GM18873 (cell line): ENCODE data around the gene LRRTM4.

ENCODE experiments used
- ATAC-seq: cut with Tn5 transposase; IDR thresholded peaks from one replicate; pipeline ENCODE4 v1.9.1; 2021; ENCODE audit warnings: mild to moderate bottlenecking, moderate library complexity, moderate number of reproducible peaks; ENCODE audit not compliant: unreplicated experiment, low FRiP score

The LRRTM4 gene

GRCh38 chr2:77479395-77479794, 42.8 kb downstream of the LRRTM4 start:
- no peak for ATAC-seq

DNA sequence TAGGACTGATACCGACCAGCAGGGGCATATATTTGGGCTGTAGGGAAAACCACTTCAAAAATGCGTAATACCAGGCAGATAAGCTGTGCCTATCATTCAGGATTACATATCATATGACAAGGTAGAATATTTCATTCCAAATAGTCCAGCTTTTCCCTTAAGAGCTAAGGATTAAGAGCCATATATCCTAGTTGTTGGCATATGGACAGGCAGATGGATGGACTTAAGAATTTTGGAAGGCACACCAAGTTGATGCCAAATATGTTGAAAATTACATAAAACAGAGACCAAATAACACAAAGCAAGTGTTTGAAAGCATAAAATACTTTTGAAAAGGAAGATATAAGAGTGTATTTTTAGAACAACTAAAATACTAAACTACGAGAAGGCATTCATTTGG, 52.1 kb downstream of the LRRTM4 start:
- no peak for ATAC-seq

GRCh38 chr2:77469106-77469505, 53.1 kb downstream of the LRRTM4 start:
- no peak for ATAC-seq

DNA sequence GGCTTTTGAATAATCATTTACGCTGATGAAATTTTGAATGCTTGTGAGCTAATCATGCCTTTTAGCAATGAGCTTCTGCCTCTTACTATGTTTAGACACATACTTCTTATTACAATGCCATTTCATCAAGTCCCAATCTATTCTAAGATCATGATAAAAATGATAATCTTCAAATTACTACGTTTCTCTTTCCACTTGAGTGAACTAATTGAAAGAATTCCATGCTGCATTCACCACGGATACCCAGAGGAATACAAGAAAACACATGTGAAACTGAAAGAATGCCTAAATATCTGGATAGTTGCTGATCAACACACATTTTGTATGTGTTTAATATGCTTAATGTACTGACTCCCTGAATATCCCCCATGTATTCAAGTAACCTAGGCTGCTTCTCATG, 62.3 kb downstream of the LRRTM4 start:
- no peak for ATAC-seq

GRCh38 chr2:77458216-77458615, 64.0 kb downstream of the LRRTM4 start:
- ATAC-seq, result no peak

- no peak for ATAC-seq
Observed at GRCh38 chr2:77457665-77458064, 64.5 kb downstream of the LRRTM4 start.

DNA sequence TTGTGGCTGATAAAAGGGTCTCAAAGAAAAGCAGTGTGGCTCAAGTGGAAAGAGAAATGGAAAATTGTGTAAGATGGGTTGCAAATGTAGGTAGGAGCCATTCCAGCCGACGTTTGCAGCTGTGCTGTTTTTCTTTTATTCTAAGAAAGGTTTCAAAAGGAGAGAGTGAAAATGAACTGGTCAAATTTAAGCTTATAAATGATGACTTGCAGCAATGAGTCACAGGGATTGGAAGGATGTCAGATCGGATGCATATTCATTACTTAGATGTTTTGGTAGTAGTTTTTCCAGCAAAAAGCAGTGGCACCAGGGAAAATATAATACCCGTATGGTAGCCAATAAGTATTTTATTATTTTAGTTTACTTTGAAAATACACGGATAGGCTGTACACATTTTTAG, 79.1 kb downstream of the LRRTM4 start:
- ATAC-seq, result no peak

GRCh38 chr2:77434880-77435279, 87.3 kb downstream of the LRRTM4 start:
- no peak for ATAC-seq

DNA sequence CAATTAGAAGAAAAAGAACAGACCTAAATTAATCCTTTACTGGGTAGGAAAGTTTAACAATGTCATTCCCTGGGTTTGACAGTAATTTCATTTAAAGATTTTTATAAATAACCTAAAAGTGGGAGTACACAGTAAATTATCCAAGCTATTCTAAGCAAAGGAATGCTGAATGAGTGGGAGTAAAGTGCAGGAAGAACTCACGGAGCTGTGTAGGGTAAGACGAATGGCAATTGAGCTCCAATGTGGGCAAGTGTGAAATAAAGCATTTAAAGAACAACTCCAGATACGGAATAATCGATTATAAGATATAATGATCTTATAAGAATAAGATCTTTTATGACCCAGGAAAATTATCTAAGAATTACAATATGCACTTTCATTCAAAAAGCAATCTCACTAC, 93.2 kb downstream of the LRRTM4 start:
- no peak for ATAC-seq

GRCh38 chr2:77421971-77422370, 100.2 kb downstream of the LRRTM4 start:
- no peak for ATAC-seq

- ATAC-seq, result no peak
Observed at GRCh38 chr2:77418537-77418936, 103.6 kb downstream of the LRRTM4 start.

DNA sequence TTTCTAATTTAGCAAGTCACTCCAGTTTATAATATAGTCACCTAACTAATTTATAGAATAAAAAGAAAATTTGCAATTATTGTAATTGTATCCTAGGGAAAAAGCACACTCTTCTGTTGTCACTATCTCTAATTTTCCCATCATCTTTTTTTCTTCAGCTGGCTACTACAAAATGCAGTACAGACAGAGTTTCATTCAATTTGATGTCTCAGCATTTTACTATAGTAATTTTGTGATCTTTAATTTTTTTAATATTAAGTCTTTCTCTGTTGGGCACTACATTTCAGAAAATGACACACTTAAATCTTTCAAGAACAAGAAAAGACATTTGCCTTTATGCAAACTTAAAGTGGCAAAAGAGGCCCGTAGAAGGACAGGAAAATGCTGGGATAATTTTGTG, 118.0 kb downstream of the LRRTM4 start:
- ATAC-seq, result no peak

- ATAC-seq, result no peak
Observed at GRCh38 chr2:77398970-77399600, 123.1 kb downstream of the LRRTM4 start.

DNA sequence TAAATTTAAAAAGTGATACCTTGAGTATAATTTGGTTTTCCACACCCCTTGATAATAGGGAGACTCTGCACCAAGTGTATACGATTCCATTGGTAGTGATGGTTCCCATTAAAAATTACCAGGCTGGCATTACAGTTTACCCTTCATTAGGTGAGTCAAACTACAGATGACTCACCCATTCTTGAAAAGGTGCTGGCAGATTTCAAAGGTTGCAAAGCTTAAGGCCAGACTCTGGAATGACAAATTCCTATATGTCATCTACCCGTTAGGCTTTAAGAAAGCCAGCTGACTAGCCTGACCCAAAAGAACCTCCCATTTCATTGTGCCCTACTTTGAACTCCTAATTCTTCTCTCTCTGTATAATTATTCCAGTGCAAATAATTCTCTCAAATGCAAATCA, 124.4 kb downstream of the LRRTM4 start:
- ATAC-seq, result no peak

DNA sequence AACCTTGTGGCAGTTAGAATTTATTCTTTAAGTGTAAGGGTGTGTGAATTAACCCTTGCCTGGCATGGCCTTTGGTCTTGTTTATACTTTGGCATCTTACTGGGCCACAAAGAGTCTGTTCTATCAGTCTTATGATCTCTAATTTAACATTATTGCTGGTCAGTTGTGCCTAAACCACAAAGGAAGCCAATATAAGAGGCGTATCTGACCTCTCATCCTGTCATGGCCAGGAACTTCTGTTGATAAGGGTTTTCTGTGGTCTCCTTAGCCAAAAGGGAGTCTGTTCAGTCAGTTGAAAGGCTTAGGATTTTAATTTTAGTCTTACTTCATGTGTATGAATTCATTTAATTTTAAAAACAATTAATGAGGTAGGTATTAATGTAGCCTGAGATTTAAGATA, 127.2 kb downstream of the LRRTM4 start:
- ATAC-seq, result no peak

GRCh38 chr2:77391119-77391518, 131.1 kb downstream of the LRRTM4 start:
- ATAC-seq, result no peak

DNA sequence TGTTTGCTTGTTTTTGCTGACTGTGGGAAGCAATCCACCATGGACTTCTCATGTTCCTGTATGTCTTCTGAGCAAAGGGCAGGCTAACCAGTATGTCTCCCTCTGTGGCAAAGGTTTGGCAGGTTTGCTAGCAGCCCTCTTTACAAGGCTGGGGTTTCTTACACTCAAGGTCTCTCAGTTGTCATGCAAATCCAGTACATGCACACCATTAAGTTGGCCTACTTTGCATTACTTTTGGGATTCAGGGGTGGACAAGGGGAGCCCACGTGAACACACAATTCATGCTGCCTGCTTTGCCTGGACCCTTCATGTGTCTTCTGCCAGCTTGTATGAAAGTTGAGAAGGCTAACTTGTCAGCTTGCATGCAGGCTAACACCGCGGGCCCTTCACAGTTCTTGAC, 134.9 kb downstream of the LRRTM4 start:
- ATAC-seq, result no peak

- no peak for ATAC-seq
Observed at GRCh38 chr2:77372636-77373035, 149.5 kb downstream of the LRRTM4 start.

DNA sequence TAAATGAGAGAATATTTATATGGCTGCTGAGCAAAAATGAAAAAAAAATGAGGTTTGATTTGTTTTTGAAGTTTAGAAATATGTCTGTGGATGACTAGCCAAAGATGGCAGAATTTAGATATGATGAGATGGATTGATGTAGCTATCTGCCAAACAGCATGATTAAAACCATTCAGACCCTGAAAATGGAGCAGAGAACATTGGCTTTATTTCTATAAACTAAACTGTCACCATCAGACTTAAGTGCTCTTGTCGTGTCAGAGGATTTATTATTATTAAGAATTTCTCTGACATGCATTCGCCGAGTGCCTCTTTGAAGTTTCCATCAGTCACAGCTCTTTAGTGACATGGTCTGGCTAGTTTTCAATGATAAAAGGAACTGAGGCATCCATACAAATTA, 151.7 kb downstream of the LRRTM4 start:
- ATAC-seq, result no peak

DNA sequence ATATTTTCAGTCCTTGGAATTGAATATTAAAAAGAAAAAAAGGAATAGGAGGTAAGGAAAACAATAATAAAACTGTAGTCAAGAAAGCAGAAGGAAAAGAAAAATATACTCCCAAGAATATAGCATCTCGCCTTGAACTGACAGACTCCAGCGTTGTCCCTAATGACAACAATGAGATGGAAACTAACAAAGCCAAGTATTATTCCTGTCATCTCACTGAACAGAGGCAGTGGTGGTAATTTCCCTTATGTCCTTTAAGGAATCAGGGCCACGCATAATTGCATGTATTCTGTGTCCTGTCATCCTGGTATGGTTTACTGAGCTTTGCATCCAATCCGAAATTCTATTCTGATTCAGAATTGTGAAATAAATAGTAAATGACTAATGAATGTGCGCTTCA, 158.9 kb downstream of the LRRTM4 start:
- no peak for ATAC-seq

DNA sequence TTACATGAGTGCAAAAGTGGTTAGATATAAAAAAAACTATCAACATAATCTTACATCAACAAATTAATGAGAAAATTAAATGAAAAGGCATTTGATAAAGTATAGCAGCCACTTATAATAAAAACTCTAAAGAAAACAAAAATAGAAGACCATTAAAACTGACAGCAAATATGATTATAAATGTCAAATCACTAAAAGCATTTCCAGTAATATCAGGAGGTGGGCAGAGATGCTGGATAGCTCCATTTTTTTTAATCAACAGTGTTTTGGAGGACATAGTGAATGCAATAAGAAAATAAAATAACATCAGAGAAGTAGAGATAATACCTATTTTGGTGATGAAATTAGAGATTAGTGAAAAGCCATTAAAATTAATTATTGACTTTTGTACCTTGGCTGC, 173.4 kb downstream of the LRRTM4 start:
- ATAC-seq, result no peak

DNA sequence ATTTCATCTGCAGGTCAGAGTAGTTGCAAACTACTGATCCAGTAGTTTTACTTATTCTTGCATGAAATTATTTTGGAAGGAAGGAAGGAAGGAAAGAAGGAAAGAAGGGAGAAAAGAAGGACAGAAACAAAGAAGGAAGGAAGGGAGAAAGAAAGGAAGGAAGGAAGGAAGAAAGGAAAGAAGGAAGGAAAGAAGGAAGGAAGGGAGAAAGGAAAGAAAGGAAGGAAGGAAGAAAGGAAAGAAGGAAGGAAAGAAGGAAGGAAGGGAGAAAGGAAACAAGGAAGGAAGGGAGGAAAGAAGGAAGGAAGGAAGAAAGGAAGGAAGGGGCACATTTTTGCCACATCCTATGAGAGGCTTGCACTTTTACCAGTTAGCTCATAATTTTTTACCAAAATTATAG, 186.2 kb downstream of the LRRTM4 start:
- ATAC-seq, result no peak
